SK-N-SH treated with all-trans-retinoic acid at 6 μM for 48 hours (cell line): ENCODE measurements around the gene MED15.

ENCODE experiments used
- ESRRG ChIP-seq: fragments of 250-450 bp; sonication (Bioruptor Pico); IDR thresholded peaks from 2 replicates; pipeline ENCODE4 v1.6.1; 2021; ENCODE audit warnings: mild to moderate bottlenecking
- ZNF70 ChIP-seq: fragments of 450-650 bp; formaldehyde crosslinking; IDR thresholded peaks from 2 replicates; pipeline ENCODE4 v1.5.0; 2020; ENCODE audit warnings: mild to moderate bottlenecking, moderate library complexity

DNA sequence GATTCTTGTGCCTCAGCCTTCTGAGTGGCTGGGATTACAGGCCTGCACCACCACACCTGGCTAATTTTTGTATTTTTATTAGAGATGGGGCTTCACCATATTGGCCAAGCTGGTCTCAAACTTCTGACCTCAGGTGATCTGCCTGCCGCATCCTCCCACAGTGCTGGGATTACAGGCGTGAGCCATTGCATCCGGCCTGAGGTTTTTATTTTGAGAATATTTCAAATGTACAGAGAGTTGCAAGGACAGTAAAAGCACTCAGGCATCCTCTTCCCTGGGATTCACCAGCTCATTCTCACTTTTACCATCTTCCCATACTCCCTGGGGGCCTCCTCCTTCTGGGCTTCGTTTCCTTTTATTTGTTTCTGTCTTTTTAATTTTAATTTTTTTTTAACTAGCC is 12.1 kb downstream of the MED15 start:
- TF ChIP-seq ZNF70 (CRISPR knock-in tag) (no peak), ESRRG (CRISPR knock-in tag) (no peak)
